GM23338 (cell line): Measurements from ENCODE around the gene LYZL4.

Experiments used
- CREB1 ChIP-seq: fragments of 250-450 bp; sonication (Bioruptor Pico); IDR thresholded peaks from 2 replicates; pipeline ENCODE4 v1.5.0; 2020; ENCODE audit warnings: low read depth, mild to moderate bottlenecking, moderate library complexity
- CTCF ChIP-seq, 2 experiments: fragments of 200-600 bp in 1 of 2; sonication (generic) in 1 of 2; conservative IDR thresholded peaks; 2 replicates each; pipeline versions ENCODE4 v1.5.1 to v1.6.1; 2016 to 2017; ENCODE audit warnings: antibody characterized with exemption in 2 of 2, low read depth in 2 of 2, mild to moderate bottlenecking in 2 of 2, moderate library complexity in 1 of 2
- EZH2 ChIP-seq: fragments of 200-600 bp; sonication (generic); IDR thresholded peaks from one replicate; pipeline ENCODE4 v1.8.0; 2017; ENCODE audit warnings: antibody characterized with exemption, mild to moderate bottlenecking, low read depth; ENCODE audit not compliant: unreplicated experiment
- EZH2phosphoT487 ChIP-seq: fragments of 200-600 bp; sonication (generic); IDR thresholded peaks from one replicate; pipeline ENCODE4 v1.8.1; 2018; ENCODE audit warnings: antibody characterized with exemption; ENCODE audit not compliant: unreplicated experiment
- JUNB ChIP-seq: IDR thresholded peaks from one replicate; pipeline ENCODE4 v1.6.1; 2016; ENCODE audit warnings: antibody characterized with exemption; ENCODE audit not compliant: unreplicated experiment
- POLR2AphosphoS5 ChIP-seq: IDR thresholded peaks from 2 replicates; pipeline ENCODE4 v1.6.1; 2016; ENCODE audit warnings: antibody characterized with exemption, low read depth
- ZNF114 ChIP-seq: fragments of 250-450 bp; sonication (Bioruptor Pico); IDR thresholded peaks from 2 replicates; pipeline ENCODE4 v1.5.0; 2020; ENCODE audit warnings: mild to moderate bottlenecking, moderate library complexity
- TF ChIP-seq, protein P1 (sequence below): IDR thresholded peaks from one replicate; pipeline ENCODE4 v1.6.1; 2018; ENCODE audit warnings: antibody characterized with exemption; ENCODE audit not compliant: unreplicated experiment
- TF ChIP-seq, protein P2 (sequence below): IDR thresholded peaks from 2 replicates; pipeline ENCODE4 v1.6.1; 2016; ENCODE audit warnings: antibody characterized with exemption

GRCh38 chr3:42443819-42444436 lies 33.5 kb upstream of the LYZL4 start:
- TF ChIP-seq EZH2 (no peak), EZH2phosphoT487 (no peak), CTCF (conservative IDR thresholded peaks at IDR 0.05; ENCODE audit: low read depth in 2 of 2) (peak; percentile 98 to 100), JUNB (no peak), POLR2AphosphoS5 (no peak), ZNF114 (CRISPR knock-in tag) (no peak), CREB1 (CRISPR knock-in tag) (no peak)
- TF ChIP-seq, protein P1, sequence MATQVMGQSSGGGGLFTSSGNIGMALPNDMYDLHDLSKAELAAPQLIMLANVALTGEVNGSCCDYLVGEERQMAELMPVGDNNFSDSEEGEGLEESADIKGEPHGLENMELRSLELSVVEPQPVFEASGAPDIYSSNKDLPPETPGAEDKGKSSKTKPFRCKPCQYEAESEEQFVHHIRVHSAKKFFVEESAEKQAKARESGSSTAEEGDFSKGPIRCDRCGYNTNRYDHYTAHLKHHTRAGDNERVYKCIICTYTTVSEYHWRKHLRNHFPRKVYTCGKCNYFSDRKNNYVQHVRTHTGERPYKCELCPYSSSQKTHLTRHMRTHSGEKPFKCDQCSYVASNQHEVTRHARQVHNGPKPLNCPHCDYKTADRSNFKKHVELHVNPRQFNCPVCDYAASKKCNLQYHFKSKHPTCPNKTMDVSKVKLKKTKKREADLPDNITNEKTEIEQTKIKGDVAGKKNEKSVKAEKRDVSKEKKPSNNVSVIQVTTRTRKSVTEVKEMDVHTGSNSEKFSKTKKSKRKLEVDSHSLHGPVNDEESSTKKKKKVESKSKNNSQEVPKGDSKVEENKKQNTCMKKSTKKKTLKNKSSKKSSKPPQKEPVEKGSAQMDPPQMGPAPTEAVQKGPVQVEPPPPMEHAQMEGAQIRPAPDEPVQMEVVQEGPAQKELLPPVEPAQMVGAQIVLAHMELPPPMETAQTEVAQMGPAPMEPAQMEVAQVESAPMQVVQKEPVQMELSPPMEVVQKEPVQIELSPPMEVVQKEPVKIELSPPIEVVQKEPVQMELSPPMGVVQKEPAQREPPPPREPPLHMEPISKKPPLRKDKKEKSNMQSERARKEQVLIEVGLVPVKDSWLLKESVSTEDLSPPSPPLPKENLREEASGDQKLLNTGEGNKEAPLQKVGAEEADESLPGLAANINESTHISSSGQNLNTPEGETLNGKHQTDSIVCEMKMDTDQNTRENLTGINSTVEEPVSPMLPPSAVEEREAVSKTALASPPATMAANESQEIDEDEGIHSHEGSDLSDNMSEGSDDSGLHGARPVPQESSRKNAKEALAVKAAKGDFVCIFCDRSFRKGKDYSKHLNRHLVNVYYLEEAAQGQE, result no peak
- TF ChIP-seq, protein P2, sequence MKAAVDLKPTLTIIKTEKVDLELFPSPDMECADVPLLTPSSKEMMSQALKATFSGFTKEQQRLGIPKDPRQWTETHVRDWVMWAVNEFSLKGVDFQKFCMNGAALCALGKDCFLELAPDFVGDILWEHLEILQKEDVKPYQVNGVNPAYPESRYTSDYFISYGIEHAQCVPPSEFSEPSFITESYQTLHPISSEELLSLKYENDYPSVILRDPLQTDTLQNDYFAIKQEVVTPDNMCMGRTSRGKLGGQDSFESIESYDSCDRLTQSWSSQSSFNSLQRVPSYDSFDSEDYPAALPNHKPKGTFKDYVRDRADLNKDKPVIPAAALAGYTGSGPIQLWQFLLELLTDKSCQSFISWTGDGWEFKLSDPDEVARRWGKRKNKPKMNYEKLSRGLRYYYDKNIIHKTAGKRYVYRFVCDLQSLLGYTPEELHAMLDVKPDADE, result 0 out of 2 replicates have a peak, but pooled peaks have one; percentile 21
